ENCODE measurements around the gene CSHL1.
"Not testable (repeated sequence)": the region's sequence is repeated elsewhere in the genome, so short reads cannot be mapped to it uniquely, and the experiment has no call there.

The CSHL1 gene

DNA sequence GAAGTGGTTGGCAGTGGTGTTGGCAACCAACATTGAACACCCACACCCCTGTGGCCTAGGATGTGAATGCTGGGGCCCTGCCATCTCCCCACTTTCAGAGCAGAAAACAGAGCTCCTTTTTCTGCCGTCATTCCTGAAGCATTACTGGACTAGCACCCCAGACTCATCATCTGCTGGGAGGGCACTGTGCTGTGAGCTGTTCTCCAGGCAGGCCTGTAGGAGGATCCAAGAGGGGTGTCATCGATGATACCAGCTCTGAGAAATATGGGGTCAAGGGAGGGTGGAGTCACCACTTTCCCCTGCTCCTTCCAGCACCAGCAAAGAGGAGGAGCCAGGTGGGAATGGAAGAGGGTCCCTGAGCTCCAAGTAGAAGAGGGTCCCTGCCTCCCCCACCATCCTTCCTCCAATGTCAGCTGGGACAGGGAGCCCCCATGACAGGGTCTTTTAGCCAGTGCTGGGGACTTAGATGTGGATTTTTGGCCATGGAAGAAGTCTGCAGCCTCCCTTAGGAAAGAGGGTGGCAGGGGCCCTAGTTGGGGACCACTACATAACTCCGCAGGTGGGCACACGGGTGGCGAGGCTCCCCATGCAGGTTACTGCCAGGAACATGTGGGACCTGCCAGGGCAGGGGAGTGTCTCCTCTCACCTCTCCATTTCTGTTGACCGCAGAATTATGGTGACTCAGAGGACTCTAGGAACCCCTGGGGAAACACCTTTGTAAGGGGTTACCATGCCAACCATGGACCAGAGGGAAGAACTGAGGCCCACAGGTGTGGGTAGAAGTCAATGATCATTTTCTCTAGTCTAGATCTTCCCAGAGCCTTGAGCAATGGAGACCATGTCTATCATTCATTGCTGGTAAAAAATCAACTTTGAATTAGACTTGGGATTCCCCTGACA is 11.9 kb downstream of the CSHL1 start:
- not testable (repeated sequence) for DNase-seq (ENCODE audit: low read depth, low spot score); H3K9me3 ChIP-seq (ENCODE audit: low read depth, low read length)

GRCh38 chr17:63896524-63897354 is 14.3 kb downstream of the CSHL1 start, which contains the start of gene CSH1:
CSH1 (minus strand) TSS chr17:63896574; CDS start chr17:63896511, 63 bp downstream.
- not testable (repeated sequence) for H3K36me3 ChIP-seq (ENCODE audit: insufficient read depth, low read length); H3K9ac ChIP-seq (ENCODE audit: insufficient read length); H3K4me3 ChIP-seq; H3K27ac ChIP-seq; DNase-seq (ENCODE audit: low read depth, low spot score); H3K9me3 ChIP-seq (ENCODE audit: low read depth, low read length)

More for the DNA sequence above, 11.9 kb downstream of the CSHL1 start:
- H3K4me3 ChIP-seq; H3K36me3 ChIP-seq (ENCODE audit: insufficient read depth, low read length); H3K9ac ChIP-seq (ENCODE audit: insufficient read length); H3K27ac ChIP-seq: not testable (repeated sequence)

- DNase-seq (ENCODE audit: low read depth, low spot score); H3K27ac ChIP-seq; H3K36me3 ChIP-seq (ENCODE audit: insufficient read depth, low read length); H3K4me3 ChIP-seq; H3K9me3 ChIP-seq (ENCODE audit: low read depth, low read length); H3K9ac ChIP-seq (ENCODE audit: insufficient read length): not testable (repeated sequence)
Measured at GRCh38 chr17:63894821-63895220, 16.2 kb downstream of the CSHL1 start.

GRCh38 chr17:63894021-63894420 is 17.0 kb downstream of the CSHL1 start:
- not testable (repeated sequence) for H3K36me3 ChIP-seq (ENCODE audit: insufficient read depth, low read length); DNase-seq (ENCODE audit: low read depth, low spot score); H3K27ac ChIP-seq; H3K9me3 ChIP-seq (ENCODE audit: low read depth, low read length); H3K9ac ChIP-seq (ENCODE audit: insufficient read length); H3K4me3 ChIP-seq

DNA sequence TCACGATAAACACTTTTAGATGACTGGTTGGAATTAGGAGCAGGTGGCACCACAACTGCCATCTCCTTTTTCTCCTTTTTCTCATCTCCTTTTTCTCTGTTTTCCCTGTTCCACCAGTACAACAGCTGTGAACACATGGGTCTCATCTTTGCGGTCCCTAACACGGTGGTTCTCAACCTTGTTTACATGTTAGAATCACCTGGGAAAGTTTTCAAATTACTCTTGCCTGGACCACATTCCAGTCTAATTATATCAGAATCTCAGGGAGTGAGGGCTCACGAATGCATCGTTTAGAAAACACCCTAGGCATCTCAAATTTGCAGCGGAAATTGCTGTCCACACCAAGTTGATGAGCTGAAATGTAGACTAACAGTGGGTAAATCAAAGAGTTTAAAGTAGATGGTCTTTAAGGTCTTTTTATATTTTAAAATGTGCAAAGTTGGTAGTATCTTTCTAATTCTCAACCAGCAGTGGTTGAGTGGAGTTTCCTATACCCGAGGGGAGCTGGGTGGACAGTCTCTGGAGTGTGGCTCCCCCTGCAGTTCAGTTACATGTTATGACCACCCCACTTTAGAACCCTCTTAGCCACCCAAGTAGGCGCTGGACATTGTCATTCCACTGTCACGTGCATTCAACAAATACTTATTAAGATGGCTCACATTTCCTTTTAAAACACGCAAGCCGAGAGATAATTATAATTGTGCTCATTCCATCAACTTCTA is 18.6 kb downstream of the CSHL1 start:
- not testable (repeated sequence) for H3K4me3 ChIP-seq; H3K9me3 ChIP-seq (ENCODE audit: low read depth, low read length); DNase-seq (ENCODE audit: low read depth, low spot score); H3K36me3 ChIP-seq (ENCODE audit: insufficient read depth, low read length); H3K9ac ChIP-seq (ENCODE audit: insufficient read length); H3K27ac ChIP-seq

DNA sequence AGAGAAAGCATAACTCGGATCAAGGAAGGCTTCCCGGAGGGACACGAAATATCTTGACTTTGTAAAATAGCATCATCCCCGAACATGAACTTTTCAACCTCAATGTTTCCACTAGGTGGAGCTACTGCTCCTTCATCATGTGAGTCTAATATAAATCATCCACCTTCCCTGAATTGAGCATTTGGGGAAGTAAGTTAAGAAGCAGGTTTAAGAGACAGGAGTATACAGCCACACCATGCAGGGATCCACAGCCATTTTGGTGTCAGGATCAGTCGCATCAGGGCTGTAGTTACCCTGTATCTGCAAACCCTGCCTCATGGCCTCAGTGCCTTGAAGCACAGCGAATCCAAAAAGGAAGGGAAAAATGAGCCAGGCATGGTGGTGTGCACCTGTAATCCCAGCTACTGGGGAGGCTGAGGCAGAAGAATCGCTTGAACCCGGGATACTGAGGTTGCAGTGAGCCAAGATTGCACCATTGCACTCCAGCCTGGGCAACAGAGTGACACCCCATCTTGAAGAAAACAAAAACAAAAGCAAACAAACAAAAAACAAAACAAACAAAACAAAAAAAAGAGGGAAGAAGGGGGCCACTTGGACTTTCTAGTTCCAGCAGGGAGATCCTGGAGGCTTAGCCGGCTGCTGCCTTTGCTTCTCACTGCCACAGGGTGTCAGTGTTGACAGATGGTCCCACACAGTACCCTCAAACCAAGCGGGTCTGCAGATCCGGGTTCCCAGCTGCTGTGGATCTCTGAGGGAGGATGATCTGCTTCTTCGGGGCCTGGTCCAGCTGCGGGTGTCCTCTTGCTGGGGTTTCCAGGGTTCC is 21.8 kb downstream of the CSHL1 start:
- H3K4me3 ChIP-seq; H3K9ac ChIP-seq (ENCODE audit: insufficient read length); DNase-seq (ENCODE audit: low read depth, low spot score); H3K27ac ChIP-seq; H3K36me3 ChIP-seq (ENCODE audit: insufficient read depth, low read length); H3K9me3 ChIP-seq (ENCODE audit: low read depth, low read length): not testable (repeated sequence)

- H3K4me3 ChIP-seq; DNase-seq (ENCODE audit: low read depth, low spot score); H3K27ac ChIP-seq; H3K9me3 ChIP-seq (ENCODE audit: low read depth, low read length); H3K9ac ChIP-seq (ENCODE audit: insufficient read length); H3K36me3 ChIP-seq (ENCODE audit: insufficient read depth, low read length): not testable (repeated sequence)
Measured at GRCh38 chr17:63885119-63885518, 25.9 kb downstream of the CSHL1 start.

GRCh38 chr17:63882626-63883126 is 28.4 kb downstream of the CSHL1 start:
- H3K36me3 ChIP-seq (ENCODE audit: insufficient read depth, low read length); H3K4me3 ChIP-seq; H3K27ac ChIP-seq; H3K9me3 ChIP-seq (ENCODE audit: low read depth, low read length); H3K9ac ChIP-seq (ENCODE audit: insufficient read length); DNase-seq (ENCODE audit: low read depth, low spot score): not testable (repeated sequence)

DNA sequence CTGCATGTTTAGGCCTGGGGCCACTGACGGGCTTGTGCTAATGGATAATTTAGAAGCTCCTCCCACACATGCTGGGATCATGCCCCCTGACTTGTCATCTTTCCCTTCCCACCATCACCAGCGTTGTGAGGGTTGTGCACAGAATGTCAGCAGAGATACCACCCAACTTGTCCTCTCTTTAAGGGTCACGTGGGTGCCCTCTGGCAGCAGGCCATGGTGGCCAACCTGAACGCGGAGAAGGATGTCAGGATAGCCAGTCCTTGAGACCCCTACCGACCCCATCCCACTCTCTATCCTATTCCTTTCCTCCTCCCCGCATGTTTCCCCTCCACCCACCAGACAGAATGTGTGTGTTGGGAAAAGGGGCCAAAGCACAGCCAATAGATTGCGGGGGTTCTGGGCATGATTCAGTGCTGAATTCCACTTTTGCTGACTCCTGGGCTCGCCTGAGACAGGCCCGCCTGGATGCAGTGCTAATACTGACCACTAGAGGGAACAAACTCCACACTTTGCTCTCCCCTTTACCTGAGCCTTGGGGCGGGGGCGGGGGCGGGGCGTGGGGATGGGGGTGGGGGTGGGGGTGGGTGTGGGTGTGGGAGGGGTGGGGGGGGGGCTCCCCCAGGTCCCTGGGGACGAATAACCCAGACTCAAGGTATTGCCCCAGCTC is 29.0 kb downstream of the CSHL1 start, which contains the start of gene GH2:
GH2 (minus strand) TSS at position 10 of the 667 bp plus-strand sequence. CDS start 143 bp downstream, outside the sequence.
- no peaks in the 10 kb centered on the region for H3K36me3 ChIP-seq (ENCODE audit: insufficient read depth, low read length)
- no peak for DNase-seq (ENCODE audit: low read depth, low spot score)
- H3K27ac ChIP-seq, result no peak within 1 kb of the TSS
- TF ChIP-seq POLR2AphosphoS5 (IDR thresholded peaks at IDR 0.05; ENCODE audit: borderline replicate concordance, low read depth, low read length) (no peak), EZH2 (IDR thresholded peaks at IDR 0.05) (no peak), FOXP2 (optimal IDR thresholded peaks at IDR 0.05; ENCODE audit: control extremely low read depth, extremely low read length, insufficient read depth) (no peak)
- no peak within 1 kb of the TSS for H3K9ac ChIP-seq (ENCODE audit: insufficient read length)
- H3K9me3 ChIP-seq (ENCODE audit: low read depth, low read length), result no peaks in the 10 kb centered on the region
- H3K4me3 ChIP-seq, result no peak within 1 kb of the TSS

DNA sequence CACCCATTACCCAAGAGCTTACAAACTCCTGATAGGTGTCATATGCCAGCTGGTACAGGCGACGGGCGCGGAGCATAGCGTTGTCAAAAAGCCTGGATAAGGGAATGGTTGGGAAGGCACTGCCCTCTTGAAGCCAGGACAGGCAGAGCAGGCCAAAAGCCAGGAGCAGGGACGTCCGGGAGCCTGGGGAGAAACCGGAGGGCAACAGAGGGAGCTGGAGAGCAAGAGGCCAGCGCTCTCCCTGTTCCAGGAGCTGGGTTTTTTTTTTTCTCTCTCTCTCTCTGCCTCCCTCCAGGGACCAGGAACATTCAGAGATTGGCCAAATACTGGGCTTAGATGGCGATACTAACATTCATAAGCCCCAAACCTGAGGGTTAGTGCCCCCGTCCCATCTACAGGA is 29.7 kb downstream of the CSHL1 start:
- not testable (repeated sequence) for H3K9ac ChIP-seq (ENCODE audit: insufficient read length); H3K4me3 ChIP-seq; H3K27ac ChIP-seq; DNase-seq (ENCODE audit: low read depth, low spot score); H3K36me3 ChIP-seq (ENCODE audit: insufficient read depth, low read length); H3K9me3 ChIP-seq (ENCODE audit: low read depth, low read length)

Data from SK-N-MC (cell line).